Right kidney (tissue), 9 donors: ENCODE measurements around the gene TRAPPC13.
"Not testable (repeated sequence)": the region's sequence is repeated elsewhere in the genome, so short reads cannot be mapped to it uniquely, and the experiment has no call there.

ENCODE experiments used
- DNase-seq: peaks from one replicate; pipeline ENCODE4 v3.0.0-alpha.2; 2016
- long read RNA-seq, 8 donors: transcript quantifications; one replicate each; lab custom pipeline, GENCODE V29; 2026

Gene TRAPPC13, protein sequence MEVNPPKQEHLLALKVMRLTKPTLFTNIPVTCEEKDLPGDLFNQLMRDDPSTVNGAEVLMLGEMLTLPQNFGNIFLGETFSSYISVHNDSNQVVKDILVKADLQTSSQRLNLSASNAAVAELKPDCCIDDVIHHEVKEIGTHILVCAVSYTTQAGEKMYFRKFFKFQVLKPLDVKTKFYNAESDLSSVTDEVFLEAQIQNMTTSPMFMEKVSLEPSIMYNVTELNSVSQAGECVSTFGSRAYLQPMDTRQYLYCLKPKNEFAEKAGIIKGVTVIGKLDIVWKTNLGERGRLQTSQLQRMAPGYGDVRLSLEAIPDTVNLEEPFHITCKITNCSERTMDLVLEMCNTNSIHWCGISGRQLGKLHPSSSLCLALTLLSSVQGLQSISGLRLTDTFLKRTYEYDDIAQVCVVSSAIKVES
- long read RNA-seq, donor 1, transcript TRAPPC13-208 (12 exons, 1,410 nt), result major isoform, 6 of 9 reads
- long read RNA-seq, donor 1, partial matches to known transcripts, result 0 of 9 reads
- long read RNA-seq, donor 1, other reads (novel, unspliced or antisense), result 0 of 9 reads
- long read RNA-seq, donor 2, partial matches to known transcripts, result 0 of 2 reads
- long read RNA-seq, donor 2, other reads (novel, unspliced or antisense), result 0 of 2 reads
- long read RNA-seq, donor 3, partial matches to known transcripts, result 0 of 6 reads
- long read RNA-seq, donor 3, other reads (novel, unspliced or antisense), result 0 of 6 reads
- long read RNA-seq, donor 4, partial matches to known transcripts, result 0 of 6 reads
- long read RNA-seq, donor 4, other reads (novel, unspliced or antisense), result 0 of 6 reads
- long read RNA-seq, donor 5, partial matches to known transcripts, result 5 of 7 reads
- long read RNA-seq, donor 5, other reads (novel, unspliced or antisense), result 0 of 7 reads
- long read RNA-seq, donor 6, partial matches to known transcripts, result 24 of 30 reads
- long read RNA-seq, donor 6, other reads (novel, unspliced or antisense), result 0 of 30 reads
- long read RNA-seq, donor 7, partial matches to known transcripts, result 0 of 4 reads
- long read RNA-seq, donor 7, other reads (novel, unspliced or antisense), result 0 of 4 reads
- long read RNA-seq, donor 8, partial matches to known transcripts, result 0 of 4 reads
- long read RNA-seq, donor 8, other reads (novel, unspliced or antisense), result 0 of 4 reads

DNA sequence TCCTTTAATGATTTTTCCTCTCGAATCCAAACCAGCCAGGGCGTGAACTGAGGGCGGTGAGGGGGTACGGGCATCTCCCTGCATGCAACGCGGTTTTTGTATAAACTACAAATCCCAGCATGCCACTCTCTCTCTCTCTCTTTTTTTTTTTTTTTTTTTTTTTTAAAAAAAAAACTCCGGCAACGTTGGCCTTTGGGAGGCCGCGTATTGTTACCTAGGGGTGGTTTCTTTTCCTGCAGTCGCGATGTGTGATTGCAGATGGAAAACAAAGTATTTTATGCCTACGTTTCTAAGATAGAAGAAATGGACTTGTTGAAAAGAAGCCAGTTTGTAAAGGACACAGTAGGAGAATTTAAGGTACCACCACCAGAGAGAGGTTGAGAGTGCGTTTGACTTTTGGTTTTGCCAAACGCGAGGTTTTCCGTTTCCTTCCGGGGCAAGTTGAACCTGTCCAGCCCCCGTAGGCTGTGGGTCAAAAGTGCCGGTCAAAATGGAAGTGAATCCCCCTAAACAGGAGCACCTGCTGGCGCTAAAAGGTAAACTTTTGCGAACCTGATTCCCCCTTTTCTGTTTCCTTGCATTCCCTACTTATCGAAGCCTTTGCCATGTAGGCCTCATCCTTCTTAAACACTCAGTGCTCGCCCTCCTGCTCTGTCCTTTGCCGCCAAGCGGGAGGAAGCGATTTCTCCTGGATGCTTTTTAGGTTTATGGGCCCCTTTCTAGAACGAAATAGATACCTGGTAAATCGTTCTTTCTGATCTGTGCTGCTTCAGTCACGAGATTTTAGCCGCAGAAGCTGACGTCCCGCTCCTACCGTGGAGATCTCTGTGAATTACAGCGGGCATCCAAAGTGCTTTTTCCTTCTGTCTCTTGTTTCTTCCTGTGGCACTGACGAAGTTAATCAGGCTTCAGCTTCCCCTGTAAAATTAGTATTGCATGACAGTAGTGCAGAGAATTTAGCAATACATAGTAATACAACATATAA lies at the start of gene TRAPPC13, which contains the start of gene SHLD3:
TSS of gene TRAPPC13 (plus strand) at position 457 of the 985 bp plus-strand sequence. CDS start at position 491, 34 bp downstream.
TSS of gene SHLD3 (plus strand) at position 457 of the 985 bp plus-strand sequence. CDS start 4,561 bp downstream, outside the sequence.
- DNase-seq, result peak; percentile 90

DNA sequence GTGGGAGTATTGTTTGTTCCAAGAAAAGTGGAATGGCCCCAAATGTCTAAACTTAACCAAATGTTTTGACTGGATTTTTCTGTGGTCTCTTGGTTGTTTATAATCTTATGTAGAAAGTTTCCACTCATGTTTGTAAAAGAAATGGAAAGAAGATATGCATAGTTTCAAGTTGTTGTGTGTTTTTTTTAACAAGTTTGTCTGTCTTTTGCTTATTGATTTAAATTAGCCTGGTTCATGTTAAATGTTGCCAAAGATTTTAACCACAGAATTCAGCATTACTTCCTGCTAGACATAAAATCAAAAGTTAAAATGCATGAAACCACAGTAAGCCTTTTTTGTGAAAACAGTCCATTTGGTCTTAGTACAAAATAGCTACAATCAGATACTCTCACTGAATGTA lies 47.7 kb upstream of the TRAPPC13 start:
- no peak for DNase-seq

DNA sequence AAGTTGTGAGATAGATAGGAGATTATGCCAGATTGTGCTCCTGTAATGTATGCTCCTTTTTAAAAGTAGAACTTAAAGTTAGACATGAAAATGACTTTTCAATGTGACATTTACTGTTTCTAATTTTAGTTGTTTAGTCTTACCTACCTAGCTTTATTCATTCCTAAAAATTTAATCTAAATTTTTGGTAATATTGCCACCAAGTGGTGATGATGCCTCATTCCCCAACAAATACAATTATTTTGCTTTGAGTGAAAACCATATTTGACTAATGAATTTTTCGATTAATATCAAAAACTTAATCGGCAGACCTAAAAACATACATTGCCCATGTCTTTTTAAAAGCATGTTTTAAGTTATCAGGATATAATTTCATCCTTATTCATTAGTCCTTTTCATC lies 36.1 kb upstream of the TRAPPC13 start:
- DNase-seq, result no peak

DNA sequence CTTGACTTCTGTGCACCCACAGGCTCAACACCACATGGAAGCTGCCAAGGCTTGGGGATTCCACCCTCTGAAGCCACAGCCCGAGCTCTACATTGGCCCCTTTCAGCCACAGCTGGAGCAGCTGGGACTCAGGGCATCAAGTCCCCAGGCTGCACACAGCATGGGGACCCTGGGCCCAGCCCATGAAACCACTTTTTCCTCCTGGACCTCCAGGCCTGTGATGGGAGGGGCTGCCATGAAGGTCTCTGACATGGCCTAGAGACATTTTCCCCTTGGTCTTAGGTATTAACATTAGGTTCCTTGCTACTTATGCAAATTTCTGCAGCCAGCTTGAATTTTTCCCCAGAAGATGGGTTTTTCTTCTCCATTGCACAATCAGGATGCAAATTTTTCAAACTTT lies 23.1 kb upstream of the TRAPPC13 start:
- DNase-seq, result not testable (repeated sequence)

DNA sequence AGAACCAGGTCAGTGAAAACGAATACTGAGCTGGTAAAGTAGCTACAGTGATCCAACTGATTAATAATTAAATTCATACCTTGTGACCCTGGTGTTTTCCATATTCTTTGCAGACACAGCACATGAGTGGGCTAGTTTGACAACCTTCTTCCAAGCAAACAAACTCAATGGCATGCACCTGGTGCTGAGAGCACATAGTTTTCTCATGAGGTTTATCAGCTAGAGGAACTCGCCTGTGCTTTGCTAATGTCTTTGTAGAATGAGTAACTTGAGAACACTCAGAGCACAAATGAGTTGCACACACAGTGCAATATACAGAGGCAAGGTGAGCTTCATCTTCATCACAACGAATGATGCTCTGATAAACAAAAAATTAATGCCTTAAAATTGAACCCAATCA lies 13.3 kb upstream of the TRAPPC13 start:
- no peak for DNase-seq

DNA sequence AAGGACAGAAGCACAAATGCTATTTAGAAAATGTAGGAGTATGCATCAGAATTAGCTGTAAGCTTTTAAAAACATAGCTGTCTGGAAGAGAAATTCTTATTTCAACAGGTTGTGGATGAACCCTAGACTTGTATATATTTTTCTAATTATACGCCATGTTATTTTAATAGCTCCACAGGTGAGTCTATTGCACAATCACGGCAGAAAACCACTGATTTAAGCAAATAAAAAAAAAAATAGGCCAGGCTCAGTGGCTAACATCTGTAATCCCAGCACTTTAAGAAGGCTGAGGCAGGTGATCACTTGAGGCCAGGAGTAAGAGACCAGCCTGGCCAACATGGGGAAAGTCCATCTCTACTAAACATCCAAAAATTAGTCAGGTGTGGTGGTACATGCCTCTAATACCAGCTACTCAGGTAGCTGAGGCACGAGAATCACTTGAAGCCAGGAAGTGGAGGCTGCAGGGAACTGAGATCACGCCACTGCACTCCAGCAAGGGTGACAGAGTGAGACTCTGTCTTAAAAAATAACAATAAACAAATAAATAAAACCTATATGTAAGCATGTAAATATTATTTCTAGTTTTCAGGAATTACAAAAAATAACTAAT lies 12.4 kb upstream of the TRAPPC13 start:
- no peak for DNase-seq

DNA sequence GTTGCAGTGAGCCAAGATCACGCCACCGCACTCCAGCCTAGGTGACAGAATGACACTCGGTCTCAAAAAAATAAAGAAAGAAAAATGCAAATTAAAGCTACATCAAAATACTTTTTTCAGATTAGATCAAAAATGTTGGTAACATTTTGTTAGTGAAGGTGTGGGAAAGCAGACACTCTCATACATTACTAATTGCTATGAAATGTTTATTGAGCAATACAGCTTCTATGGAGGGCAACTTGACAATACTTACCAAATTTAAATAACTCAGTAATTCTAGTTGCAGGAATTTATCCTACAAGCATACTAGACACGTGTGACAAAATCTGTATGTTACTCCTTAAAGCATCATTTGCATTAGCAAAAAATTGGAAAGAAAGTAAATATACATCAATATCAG lies 4.8 kb upstream of the TRAPPC13 start:
- DNase-seq, result no peak

DNA sequence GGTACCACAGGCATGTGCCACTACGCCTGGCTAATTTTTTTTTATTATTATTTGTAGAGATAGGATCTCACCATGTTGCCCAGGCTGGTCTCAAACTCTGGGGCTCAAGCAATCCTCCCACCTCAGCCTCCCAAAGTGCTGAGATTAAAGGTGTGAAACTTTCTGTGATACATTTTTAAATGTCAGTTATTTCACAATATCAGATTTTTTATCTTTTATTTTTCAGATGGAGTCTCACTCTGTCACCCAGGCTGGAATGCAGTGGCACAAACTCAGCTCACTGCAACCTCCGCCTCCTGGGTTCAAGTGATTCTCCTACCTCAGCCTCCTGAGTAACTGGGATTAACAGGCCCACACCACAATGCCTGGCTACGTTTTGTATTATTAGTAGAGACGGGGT lies 2.9 kb upstream of the TRAPPC13 start:
- DNase-seq, result not testable (repeated sequence)

DNA sequence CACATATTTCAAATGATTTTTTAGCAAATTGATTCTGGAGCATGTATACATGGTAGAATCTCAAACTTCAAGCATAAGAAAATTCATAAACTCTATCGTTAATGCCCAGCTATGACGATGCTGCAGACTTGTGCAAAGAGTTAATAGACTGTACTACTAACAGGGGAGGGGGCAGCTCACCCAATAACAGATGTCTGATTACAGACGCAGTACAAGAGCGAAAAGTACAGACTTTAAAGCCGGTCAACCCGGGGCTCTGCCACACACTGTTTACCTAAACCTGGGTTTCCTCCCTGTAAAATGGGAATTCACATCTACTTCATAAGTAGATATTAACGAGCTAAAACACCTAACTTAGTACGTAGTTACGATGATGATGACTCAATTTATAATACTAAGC lies 1.3 kb upstream of the TRAPPC13 start:
- DNase-seq, result no peak

DNA sequence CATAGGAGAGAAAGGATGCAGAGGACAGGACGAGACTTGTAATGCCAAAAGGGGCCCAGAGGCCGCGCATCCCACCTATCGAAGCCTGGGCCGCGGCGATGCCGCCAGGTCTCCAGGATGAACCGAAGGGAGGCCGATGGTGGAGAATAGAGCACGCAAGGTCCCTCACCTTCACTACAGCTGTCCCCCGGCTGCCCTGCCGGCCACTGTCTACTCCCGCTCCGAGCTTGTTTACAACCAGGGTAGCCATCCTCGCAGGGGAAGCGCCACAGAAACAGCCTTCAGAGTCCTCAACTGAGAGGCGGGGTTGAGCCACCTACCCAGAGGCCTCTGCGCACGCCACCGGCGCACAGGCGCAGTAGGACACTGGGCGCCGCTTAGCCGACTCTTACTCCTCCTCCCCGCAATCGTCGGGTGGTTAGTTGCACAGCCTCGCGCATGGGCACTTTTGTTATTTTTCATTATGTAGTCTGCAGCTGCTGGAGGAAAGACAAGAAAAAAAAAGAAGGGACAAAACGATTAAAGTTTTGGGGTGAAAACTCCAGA lies 729 bp upstream of the TRAPPC13 start, which contains the start of gene TRIM23:
TSS of gene TRIM23 (minus strand) at position 309 of the 546 bp plus-strand sequence. CDS start at position 250, 59 bp downstream.
- peak; percentile 99 for DNase-seq

DNA sequence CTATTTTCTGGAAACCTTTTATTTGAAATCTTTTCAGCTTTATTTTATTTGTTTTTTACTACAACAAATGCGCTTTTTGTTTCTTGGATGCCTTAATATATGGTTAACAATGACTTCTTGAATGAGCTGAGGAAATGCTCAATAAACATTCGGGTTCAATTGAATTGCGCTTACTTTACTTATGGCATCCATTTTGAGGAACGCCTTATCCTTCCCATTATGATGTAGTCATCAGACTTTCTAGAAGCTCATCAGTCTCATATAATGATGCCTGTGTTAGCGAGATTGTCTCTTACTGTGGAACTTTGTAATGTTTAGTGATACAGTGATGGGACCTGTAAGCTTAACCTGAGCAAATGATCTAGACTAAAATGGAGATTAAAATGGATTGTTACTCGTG lies 916 bp downstream of the TRAPPC13 start:
- no peak for DNase-seq

DNA sequence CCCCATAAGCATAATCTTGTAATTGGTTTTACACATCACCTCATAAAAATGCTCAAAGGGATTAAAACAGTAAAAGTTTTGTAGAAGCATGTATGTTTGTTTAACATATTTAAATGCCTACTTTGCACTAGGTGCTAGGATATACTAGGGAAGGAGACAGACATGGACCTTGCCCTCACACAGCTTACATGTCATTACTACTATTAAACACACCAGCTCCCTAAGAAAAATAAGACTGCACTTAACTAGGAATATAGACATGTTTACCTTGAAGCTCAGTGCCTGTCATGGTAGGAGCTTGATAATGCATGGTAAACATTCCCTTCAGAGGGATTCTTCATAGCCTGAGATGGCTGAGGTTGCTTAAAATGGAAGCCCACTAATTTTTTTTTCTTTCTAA lies 6.2 kb downstream of the TRAPPC13 start:
- no peak for DNase-seq

DNA sequence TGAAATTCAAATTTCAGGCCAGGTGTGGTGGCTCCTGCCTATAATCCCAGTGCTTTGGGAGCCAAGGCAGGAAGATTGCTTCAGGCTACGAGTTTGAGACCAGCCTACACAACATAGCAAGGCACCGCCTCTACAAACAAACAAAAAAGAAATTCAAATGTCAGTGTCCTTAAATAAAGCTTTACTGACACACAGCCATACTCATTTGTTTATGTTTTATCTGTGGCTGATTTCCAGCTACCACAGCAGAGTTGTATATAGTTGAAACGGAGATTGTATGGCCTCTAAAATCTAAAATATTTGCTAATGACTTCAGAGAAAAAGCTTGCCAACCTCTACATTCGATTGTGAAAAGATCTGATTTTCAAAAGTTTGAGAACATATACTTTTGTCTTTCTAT lies 15.4 kb downstream of the TRAPPC13 start:
- DNase-seq, result no peak

DNA sequence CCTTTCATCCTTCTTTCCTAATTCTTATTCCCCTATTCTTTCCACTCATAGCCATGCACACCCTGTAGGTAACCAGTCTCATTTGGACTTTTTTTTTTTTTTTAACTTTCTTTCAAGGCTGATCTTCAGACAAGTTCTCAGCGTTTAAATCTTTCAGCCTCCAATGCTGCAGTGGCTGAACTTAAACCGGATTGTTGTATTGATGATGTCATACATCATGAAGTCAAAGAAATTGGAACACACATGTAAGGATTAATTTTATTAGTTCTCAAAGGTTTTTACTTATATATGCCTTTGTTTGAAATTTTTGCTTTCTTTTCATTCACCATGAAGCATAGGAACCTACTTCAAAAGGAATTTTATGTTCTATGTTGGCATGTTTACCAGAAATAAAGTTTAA lies 22.1 kb downstream of the TRAPPC13 start:
- no peak for DNase-seq

DNA sequence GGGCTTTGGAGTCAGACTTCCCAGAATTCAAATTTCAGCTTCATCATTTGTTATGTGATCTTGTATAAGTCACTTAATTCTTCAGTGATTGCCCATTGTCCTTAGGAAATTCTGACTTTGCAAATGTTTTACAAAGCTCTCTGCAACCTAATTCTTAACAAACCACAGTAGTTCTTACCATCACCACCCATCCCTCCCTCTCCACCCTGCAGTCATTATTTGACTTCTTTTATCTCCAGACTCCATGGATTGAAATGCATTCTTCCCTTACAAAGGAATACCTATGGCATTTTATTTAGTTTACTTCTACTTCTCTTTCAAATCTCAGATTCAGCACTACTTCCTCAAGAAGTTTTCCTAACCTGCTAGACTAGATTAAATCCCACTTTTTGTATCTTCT lies 23.1 kb downstream of the TRAPPC13 start:
- DNase-seq, result no peak

DNA sequence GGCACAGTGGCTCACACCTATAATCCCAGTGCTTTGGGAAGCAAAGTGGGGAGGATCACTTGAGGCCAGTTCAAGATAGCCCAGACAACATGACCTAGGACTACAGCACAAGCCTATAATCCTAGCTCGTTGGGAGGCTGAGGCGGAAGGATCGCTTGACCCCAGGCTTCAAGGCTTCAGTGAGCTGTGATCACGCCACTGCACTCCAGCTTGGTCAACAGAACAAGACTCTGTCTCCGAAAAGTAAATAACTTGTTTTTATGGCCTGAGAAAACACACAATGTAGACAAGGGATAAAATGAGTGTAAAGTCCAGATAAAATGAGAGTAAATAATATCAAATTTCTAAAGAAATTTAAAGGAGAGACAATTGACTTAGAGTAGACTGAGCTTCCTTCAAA lies 26.3 kb downstream of the TRAPPC13 start:
- DNase-seq, result no peak

DNA sequence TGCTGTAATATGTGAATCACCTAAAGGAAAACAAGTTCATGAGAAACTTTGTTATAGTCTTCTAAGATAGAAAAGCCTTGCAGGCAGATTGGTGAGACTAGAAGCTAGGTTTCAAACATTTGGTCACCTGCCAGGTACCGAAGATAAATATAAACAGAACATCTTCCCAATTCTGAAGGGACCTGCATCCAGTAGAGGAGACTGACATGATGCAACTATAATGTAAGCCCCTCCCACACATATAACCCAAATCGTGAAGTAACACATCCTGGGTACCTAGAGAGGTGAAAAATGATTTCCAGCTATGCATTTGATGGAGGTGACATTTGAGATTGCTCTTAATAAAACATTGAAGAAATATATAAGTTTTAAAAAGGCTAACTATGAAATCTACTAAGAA lies 29.9 kb downstream of the TRAPPC13 start:
- DNase-seq, result no peak

DNA sequence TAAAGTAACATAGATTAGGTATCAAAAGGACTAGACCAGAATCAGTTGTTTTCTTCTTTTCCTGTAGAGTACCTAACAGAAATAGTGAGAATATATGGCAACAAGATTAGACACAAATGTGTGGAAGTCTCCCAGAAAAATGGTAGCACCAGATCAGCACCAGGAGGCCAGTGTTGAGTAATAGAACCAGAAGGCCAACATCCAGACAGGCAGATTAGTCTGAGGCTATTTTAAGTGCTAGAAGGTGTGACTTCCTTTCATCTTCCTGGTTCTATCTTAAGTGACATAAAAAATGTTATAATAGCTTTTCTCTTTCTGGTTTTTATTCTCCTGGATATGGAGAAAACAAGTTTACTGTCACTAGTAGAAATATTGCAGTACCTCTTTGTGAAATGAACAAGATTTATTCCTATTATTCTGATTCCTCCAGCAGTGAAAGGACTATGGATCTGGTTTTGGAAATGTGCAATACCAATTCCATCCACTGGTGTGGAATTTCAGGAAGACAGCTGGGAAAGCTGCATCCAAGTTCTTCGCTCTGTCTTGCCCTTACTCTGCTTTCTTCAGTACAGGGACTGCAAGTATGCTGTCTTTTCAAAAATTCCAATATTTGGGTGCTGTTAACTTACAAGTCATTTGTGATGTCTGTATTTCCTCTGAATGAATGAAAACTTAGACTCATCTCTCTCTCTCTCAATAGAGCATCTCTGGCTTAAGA lies 39.1 kb downstream of the TRAPPC13 start:
- DNase-seq, result no peak

DNA sequence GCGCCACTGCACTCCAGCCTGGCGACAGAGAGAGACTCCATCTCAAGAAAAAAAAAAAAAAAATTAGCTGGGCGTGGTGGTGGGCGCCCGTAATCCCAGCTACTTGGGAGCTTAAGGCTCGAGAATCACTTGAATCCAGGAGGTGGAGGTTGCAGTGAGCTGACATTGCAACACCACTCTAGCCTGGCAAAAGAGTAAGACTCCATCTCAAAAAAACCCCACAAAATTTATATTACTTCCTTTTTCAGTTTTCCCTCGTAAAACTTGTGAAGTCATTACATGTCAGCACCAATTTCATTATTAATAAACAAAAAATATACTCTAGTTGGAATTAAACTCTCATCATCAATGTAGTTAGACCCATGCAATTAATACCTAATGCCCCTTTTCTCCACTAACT lies 43.9 kb downstream of the TRAPPC13 start:
- DNase-seq, result no peak

DNA sequence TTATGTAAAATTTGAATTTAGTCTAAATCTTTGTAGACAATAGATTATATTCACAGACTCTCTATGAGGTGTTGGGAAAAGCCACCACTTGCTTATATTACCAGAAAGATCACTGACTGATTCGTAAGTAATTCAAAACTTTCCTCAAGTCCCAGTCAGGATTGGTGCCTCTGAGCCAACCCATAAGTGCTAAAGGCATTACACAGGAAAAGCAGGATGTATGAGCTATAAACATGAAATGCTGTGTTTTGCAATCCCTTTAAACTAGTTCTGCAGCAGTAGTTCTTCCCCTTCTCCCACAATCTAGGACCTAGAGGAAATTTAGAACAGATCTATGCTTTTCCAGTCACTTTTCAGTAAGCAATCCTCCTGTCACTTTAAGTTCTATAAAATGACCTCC lies 48.0 kb downstream of the TRAPPC13 start:
- DNase-seq, result no peak
